GM23248 (cell line): ENCODE results near the gene GALP. TPM values are rescaled to one million over a fixed set of nuclear protein-coding genes. Genes with fewer than 3 reads are reported as not detected.
"Not testable (repeated sequence)": the region's sequence is repeated elsewhere in the genome, so short reads cannot be mapped to it uniquely, and the experiment has no call there.

Source experiments
- DNase-seq: peaks from one replicate; pipeline ENCODE4 v3.0.0-alpha.2; 2015
- H2AFZ ChIP-seq: fragments of 200-600 bp; sonication (generic); 2 replicates; pipeline ENCODE4 v1.6.1; 2016; ENCODE audit warnings: antibody characterized with exemption
- H3F3A ChIP-seq: fragments of 200-600 bp; sonication (generic); 2 replicates; pipeline ENCODE4 v1.6.1; 2016; ENCODE audit warnings: mild to moderate bottlenecking, antibody characterized with exemption, mixed run types; ENCODE audit not compliant: insufficient read depth
- H3K27ac ChIP-seq: fragments of 200-600 bp; sonication (generic); 2 replicates; pipeline ENCODE4 v1.5.1; 2016; ENCODE audit warnings: mild to moderate bottlenecking
- H3K27me3 ChIP-seq: fragments of 200-600 bp; sonication (generic); replicated peaks from 2 replicates; pipeline ENCODE4 v1.6.1; 2016; ENCODE audit warnings: mild to moderate bottlenecking; ENCODE audit not compliant: insufficient read depth
- H3K36me3 ChIP-seq: fragments of 200-600 bp; sonication (generic); 2 replicates; pipeline ENCODE4 v1.6.1; 2016; ENCODE audit warnings: low read depth, mild to moderate bottlenecking
- H3K4me1 ChIP-seq: fragments of 200-600 bp; sonication (generic); 2 replicates; pipeline ENCODE4 v1.6.1; 2016; ENCODE audit warnings: mild to moderate bottlenecking; ENCODE audit not compliant: insufficient read depth
- H3K4me2 ChIP-seq: fragments of 200-600 bp; sonication (generic); one replicate; pipeline ENCODE4 v1.6.1; 2016; ENCODE audit warnings: mild to moderate bottlenecking; ENCODE audit not compliant: unreplicated experiment
- H3K4me3 ChIP-seq: fragments of 200-600 bp; sonication (generic); 2 replicates; pipeline ENCODE4 v1.5.1; 2016; ENCODE audit warnings: mild to moderate bottlenecking
- H3K79me2 ChIP-seq: fragments of 200-600 bp; sonication (generic); 2 replicates; pipeline ENCODE4 v1.6.1; 2016; ENCODE audit warnings: mild to moderate bottlenecking; ENCODE audit not compliant: insufficient read depth
- H3K9ac ChIP-seq: fragments of 200-600 bp; sonication (generic); 2 replicates; pipeline ENCODE4 v1.6.1; 2016; ENCODE audit warnings: mild to moderate bottlenecking
- H3K9me2 ChIP-seq: fragments of 200-600 bp; sonication (generic); 2 replicates; pipeline ENCODE4 v1.6.1; 2016; ENCODE audit warnings: mixed run types, mild to moderate bottlenecking, moderate library complexity; ENCODE audit not compliant: insufficient read depth
- H3K9me3 ChIP-seq: fragments of 200-600 bp; sonication (generic); one replicate; pipeline ENCODE4 v1.6.1; 2017; ENCODE audit warnings: low read depth
- H4K20me1 ChIP-seq: fragments of 200-600 bp; sonication (generic); 2 replicates; pipeline ENCODE4 v1.6.0; 2016; ENCODE audit not compliant: insufficient read depth
- EZH2 ChIP-seq: fragments of 200-600 bp; sonication (generic); IDR thresholded peaks from 2 replicates; pipeline ENCODE4 v1.6.1; 2018; ENCODE audit warnings: antibody characterized with exemption, mild to moderate bottlenecking; ENCODE audit not compliant: insufficient read depth, poor library complexity, severe bottlenecking
- EZH2phosphoT487 ChIP-seq: fragments of 200-600 bp; sonication (generic); IDR thresholded peaks from 2 replicates; pipeline ENCODE4 v1.6.1; 2018; ENCODE audit warnings: antibody characterized with exemption, moderate library complexity, mild to moderate bottlenecking, low read depth; ENCODE audit not compliant: insufficient read depth
- WGBS, 2 experiments: methylation state at CpG; one replicate each; pipeline ENCODE4 v1.1.6; 2015 to 2017; ENCODE audit warnings: low lambda C conversion rate in 2 of 2, low coverage in 1 of 2; ENCODE audit errors: missing lambda C conversion rate in 2 of 2; 5-methylcytosine and 5-hydroxymethylcytosine counted together
- in situ Hi-C: fragments of 300-500 bp; cut with MboI; formaldehyde crosslinking; loops from 2 replicates; pipeline ENCODE4 v1.15.0; 2020
- polyA plus RNA-seq: library from polyadenylated mRNA; unstranded; fragments of >200 nt; fragmentation: Nextera tagmentation; extraction: Ambion mirVana; gene quantifications from 2 replicates; pipeline ENCODE4 v1.2.1, GENCODE V29; 2016
- total RNA-seq: library from RNA; depleted of rRNA; stranded (reverse); fragments of >200 nt; shearing (Covaris generic); gene quantifications from 2 replicates; pipeline ENCODE4 v1.2.3, GENCODE V29; 2014

GALP gene
- total and polyA plus RNA-seq, 2 experiments from 2014 or later, result not detected

GRCh38 chr19:56144831-56145230 lies 31.0 kb upstream of the GALP start:
- no peak for DNase-seq
- Histone ChIP-seq H3K27me3 (no peaks in the 10 kb centered on the region), H3K79me2 (peaks cover 47% of the 10 kb centered on the region), H3F3A (no peaks in the 10 kb centered on the region), H3K9me2 (no peaks in the 10 kb centered on the region), H3K9me3 (no peaks in the 10 kb centered on the region), H3K4me1 (no peaks in the 10 kb centered on the region; the same call in 1 of the 2 replicates), H3K27ac (no peak overlapping the region), H2AFZ (no peak overlapping the region), H3K36me3 (no peaks in the 10 kb centered on the region), H3K9ac (no peak overlapping the region), H3K4me3 (no peak overlapping the region), H3K4me2 (no peak overlapping the region), H4K20me1 (no peaks in the 10 kb centered on the region)
- in situ Hi-C loops, result no loop called here
- WGBS, 2 experiments, result 93 to 96% methylated on average over 11 to 12 of the region's 12 CpGs
- no peak for TF ChIP-seq EZH2phosphoT487

GRCh38 chr19:56145698-56146097 lies 30.1 kb upstream of the GALP start:
- in situ Hi-C loops, result no loop called here
- no peaks in the 10 kb centered on the region for H3K4me1 ChIP-seq
- no peaks in the 10 kb centered on the region for H4K20me1 ChIP-seq
- no peak overlapping the region for H2AFZ ChIP-seq
- no peak overlapping the region for H3K4me2 ChIP-seq
- H3K4me3 ChIP-seq, result no peak overlapping the region
- no peak for DNase-seq
- H3K9ac ChIP-seq, result no peak overlapping the region
- H3K79me2 ChIP-seq, result peaks cover 54% of the 10 kb centered on the region
- H3K27me3 ChIP-seq, result no peaks in the 10 kb centered on the region
- H3K27ac ChIP-seq, result no peak overlapping the region
- no peaks in the 10 kb centered on the region for H3K36me3 ChIP-seq
- no peaks in the 10 kb centered on the region for H3K9me3 ChIP-seq
- no peaks in the 10 kb centered on the region for H3K9me2 ChIP-seq
- WGBS, 2 experiments, result 88 to 93% methylated on average over 10 of the region's 10 CpGs
- H3F3A ChIP-seq, result no peaks in the 10 kb centered on the region
- TF ChIP-seq EZH2 (no peak), EZH2phosphoT487 (no peak)

- no peak for DNase-seq
- in situ Hi-C loops, result no loop called here
- Histone ChIP-seq H3K9me3 (no peaks in the 10 kb centered on the region), H3K4me2 (no peak overlapping the region), H2AFZ (no peak overlapping the region), H3F3A (no peaks in the 10 kb centered on the region), H3K9me2 (no peaks in the 10 kb centered on the region), H3K27me3 (no peaks in the 10 kb centered on the region), H3K4me1 (no peaks in the 10 kb centered on the region), H3K79me2 (peaks cover 55% of the 10 kb centered on the region), H3K27ac (no peak overlapping the region), H3K9ac (no peak overlapping the region), H3K4me3 (no peak overlapping the region), H3K36me3 (no peaks in the 10 kb centered on the region), H4K20me1 (no peaks in the 10 kb centered on the region)
- WGBS, 2 experiments, result 97% methylated on average over 16 to 30 of the region's 31 CpGs
- TF ChIP-seq EZH2phosphoT487 (no peak), EZH2 (no peak)
Measured at GRCh38 chr19:56146904-56147303, 28.9 kb upstream of the GALP start.

- 97% methylated on average over 21 to 22 of the region's 22 CpGs for WGBS, 2 experiments
- Histone ChIP-seq H2AFZ (no peak overlapping the region), H3F3A (no peaks in the 10 kb centered on the region), H3K9me3 (no peaks in the 10 kb centered on the region), H3K27ac (no peak overlapping the region), H3K9ac (no peak overlapping the region), H3K27me3 (no peaks in the 10 kb centered on the region), H4K20me1 (no peaks in the 10 kb centered on the region), H3K4me3 (no peak overlapping the region), H3K4me1 (no peaks in the 10 kb centered on the region), H3K9me2 (no peaks in the 10 kb centered on the region), H3K36me3 (no peaks in the 10 kb centered on the region), H3K79me2 (peaks cover 55% of the 10 kb centered on the region), H3K4me2 (no peak overlapping the region)
- TF ChIP-seq EZH2 (no peak), EZH2phosphoT487 (no peak)
- in situ Hi-C loops, result no loop called here
- DNase-seq, result no peak
Measured at GRCh38 chr19:56147307-56147706, 28.5 kb upstream of the GALP start.

GRCh38 chr19:56148096-56148495 lies 27.7 kb upstream of the GALP start:
- Histone ChIP-seq H3K9ac (no peak overlapping the region), H3K4me2 (no peak overlapping the region), H3K27ac (no peak overlapping the region), H2AFZ (no peak overlapping the region), H3F3A (no peaks in the 10 kb centered on the region), H3K36me3 (no peaks in the 10 kb centered on the region), H3K9me2 (no peaks in the 10 kb centered on the region), H3K79me2 (peaks cover 54% of the 10 kb centered on the region), H3K9me3 (no peaks in the 10 kb centered on the region), H3K4me3 (no peak overlapping the region), H3K27me3 (no peaks in the 10 kb centered on the region), H3K4me1 (no peaks in the 10 kb centered on the region), H4K20me1 (no peaks in the 10 kb centered on the region)
- WGBS, 2 experiments, result 96 to 99% methylated on average over 15 of the region's 15 CpGs
- in situ Hi-C loops, result no loop called here
- TF ChIP-seq EZH2phosphoT487 (no peak), EZH2 (no peak)
- DNase-seq, result no peak

- H3K9me3 ChIP-seq, DNase-seq, H3K27ac ChIP-seq, in situ Hi-C loops, H3K4me3 ChIP-seq, H3K9ac ChIP-seq, H3K36me3 ChIP-seq, H3K4me1 ChIP-seq, H4K20me1 ChIP-seq, H3K4me2 ChIP-seq, H3F3A ChIP-seq, H3K27me3 ChIP-seq, H3K9me2 ChIP-seq, H2AFZ ChIP-seq: not testable (repeated sequence)
- 83 to 93% methylated on average over 6 to 12 of the region's 12 CpGs for WGBS, 2 experiments
- peaks cover 44% of the 10 kb centered on the region for H3K79me2 ChIP-seq
Measured at GRCh38 chr19:56148955-56149655, 26.7 kb upstream of the GALP start.
